Urothelium cell line (cell line): ENCODE data around the gene NEURL3.
"Not testable (repeated sequence)": the region's sequence is repeated elsewhere in the genome, so short reads cannot be mapped to it uniquely, and the experiment has no call there.

ENCODE experiments used
- DNase-seq: peaks from one replicate; pipeline ENCODE4 v3.0.0; 2011; ENCODE audit warnings: low spot score, mixed read lengths
- FAIRE-seq: peaks from 2 replicates; lab custom pipeline; 2011; peaks lifted over from hg19 to GRCh38; lab: Jason Lieb, UNC

Gene NEURL3

DNA sequence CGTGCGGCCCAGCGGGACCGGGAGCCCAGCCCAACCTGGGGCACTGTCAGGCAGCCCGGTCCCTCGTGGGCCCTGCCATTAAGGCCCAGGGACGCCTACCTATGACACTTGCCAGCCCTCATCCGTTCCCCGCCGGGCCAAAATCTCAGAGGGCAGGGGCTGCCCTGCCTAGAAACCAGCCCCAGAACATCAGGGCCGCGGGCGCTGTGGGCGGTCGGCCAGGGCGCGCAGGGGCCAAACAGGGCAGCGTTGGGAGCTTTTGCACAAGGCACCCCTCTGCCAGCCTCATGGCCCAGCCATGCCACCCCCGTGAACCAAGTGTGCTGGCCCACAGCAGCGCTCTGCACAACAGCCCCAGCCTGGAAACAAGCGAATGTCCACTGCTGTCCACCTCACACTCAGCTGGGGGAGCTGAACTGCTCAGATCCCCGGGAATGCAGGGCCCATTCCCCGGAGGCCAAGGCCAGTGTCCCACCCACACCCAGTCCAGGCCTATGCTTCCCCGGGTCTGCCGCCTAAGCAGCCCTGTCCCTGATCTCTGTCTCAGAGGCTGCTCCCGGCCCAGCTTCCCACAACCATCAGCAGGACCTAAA is 3.5 kb upstream of the NEURL3 start:
- no peak for FAIRE-seq
- no peak for DNase-seq

DNA sequence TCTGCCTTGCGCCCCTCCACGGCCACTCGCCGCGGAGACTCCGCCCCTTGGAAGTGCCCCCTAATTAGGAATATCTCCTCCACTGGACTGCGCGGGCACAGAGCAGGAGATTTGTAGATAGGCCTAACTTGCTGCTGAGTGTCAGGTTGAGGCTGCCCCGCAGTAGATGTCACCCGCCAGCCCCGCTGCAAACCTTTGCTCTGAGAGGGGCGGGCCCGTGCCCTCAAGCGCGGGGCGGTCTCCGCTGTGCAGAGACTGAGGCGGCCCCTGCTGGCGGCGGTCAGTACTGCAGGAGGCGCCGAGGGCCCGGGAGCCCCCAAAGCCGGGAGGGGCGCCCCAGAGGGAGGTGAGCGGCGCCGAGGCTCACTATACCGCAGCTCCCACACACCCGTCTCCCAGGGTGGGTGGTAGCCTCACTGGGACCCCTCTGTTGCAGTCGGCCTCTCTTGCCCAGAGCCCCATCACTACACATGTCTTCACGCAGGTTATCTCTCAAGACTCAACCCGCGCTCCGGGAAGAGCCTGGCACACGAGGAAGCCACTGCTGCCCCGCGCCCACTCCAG is 2.9 kb upstream of the NEURL3 start:
- FAIRE-seq (peak; percentile 30), DNase-seq (peak; percentile 90)

DNA sequence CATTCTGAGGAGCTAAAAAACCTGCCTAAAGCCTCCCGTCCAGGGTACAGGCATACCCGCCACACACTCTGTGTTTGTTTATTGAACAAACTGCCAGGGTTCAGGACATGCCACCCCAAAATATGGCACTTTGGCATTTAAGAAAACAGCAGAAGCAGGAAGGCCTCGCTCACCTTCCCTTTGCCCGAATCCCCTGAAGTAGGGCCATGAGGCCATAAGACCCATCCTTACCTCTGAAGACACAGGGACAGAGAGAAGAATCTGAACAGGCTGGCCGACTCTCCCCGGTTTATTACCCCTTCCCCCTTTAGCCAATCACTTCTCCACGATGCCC is 1.7 kb upstream of the NEURL3 start:
- no peak for FAIRE-seq
- DNase-seq: no peak

DNA sequence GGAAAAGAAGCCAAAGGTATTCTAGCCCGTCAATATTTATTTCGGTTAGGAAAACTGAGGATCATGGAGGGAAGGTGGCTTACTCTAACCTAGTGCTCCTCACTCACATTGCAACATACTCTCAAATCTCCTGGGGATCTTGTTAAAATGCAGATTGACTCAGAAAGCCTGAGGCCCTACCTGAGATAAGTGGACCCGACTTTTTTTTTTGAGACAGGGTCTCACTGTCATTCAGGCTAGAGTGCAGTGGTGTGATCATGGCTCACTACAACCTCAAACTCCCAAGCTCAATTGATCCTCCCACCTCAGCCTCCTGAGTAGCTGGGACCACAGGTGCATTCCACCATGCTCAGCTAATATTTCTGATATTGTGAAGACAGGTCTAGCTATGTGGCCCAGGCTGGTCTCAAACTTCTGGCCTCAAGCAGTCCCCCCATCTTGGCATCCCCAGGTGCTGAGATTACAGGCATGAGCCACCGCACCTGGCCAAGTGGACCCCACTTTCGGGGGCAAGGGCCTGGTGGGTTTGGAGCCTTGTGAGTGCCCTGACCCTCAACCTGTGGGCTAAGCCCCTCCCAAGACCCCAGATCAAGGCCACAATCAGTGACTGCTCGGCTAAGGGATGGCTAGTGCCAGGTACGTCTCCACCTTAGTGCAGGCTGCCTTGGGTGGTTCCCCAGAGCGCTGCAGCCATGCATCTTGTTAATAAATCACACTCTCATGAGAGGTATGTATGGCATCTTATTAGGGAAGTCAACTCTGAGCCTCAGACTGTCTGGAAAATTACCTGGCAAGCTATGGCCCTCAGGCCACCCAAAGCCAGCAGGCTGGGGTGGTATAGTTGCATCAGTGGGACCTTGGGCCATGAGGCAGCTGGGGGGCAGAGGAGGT is 1.1 kb upstream of the NEURL3 start:
- no peak for DNase-seq
- no peak for FAIRE-seq

DNA sequence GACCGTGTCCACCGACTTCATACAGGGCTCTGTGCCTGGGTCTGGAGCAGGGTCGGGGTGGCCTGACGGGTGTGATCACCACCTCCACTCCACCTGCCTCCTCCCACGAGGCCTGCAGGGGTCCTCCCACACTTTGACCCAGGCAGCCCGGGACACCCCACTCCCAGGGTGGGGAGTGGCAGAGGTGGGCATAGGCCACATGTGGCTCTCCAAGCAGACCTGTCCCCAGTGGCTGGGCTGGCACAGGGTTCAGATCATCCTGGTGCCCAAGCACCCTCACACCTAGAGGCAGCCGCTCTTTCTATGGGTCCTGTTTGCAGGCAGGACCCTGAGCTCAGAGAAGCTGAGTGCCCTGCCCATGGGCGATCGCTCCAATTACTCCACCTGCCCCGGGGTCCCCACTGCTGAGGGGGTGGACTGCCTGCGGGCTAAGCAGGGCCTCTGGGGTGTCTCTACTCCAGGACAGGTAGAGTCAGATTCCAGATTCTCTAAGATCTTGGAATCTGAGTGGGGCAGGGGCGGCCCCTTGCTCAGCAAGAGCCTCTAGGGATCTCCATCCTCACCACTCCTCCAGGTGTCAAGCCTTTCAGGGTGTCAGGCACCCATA is 1.4 kb downstream of the NEURL3 start:
- no peak for FAIRE-seq
- DNase-seq: no peak

DNA sequence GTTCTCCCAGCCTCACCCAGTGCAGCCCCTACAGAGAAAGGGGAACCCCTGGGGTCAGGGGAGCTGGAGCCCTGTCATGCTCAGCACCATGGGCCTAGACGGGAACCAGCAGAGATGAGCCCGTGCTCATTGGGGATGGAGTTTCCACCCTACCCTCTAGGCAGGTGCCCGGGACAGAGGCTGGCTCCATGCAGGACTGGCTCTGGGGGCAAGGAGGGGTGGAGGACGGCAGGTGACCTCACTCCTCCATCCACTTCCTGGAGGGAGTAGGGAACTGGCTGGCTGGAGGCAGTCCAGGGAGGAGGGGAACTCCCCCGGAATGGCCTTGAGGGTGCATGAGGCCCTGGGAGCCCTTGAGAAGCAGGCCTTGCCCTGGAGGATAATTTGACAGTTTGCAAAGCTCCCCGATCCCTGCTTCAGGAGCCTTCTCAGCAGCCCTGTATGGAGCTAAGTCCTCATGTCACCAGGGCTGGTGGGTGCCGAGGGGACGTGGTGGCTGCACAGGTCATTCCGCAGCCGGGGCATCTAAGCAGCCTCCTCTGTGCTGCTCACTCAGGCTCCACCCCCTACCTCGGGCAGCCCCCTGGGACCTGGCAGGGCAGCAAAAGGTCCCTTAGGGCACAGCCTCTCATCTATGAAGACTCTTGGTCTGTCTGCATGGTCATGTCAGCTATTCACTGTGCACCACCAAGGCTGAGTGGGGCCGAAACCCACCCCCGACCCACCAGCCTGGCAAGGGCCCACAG is 2.1 kb downstream of the NEURL3 start:
- DNase-seq (no peak), FAIRE-seq (no peak)

DNA sequence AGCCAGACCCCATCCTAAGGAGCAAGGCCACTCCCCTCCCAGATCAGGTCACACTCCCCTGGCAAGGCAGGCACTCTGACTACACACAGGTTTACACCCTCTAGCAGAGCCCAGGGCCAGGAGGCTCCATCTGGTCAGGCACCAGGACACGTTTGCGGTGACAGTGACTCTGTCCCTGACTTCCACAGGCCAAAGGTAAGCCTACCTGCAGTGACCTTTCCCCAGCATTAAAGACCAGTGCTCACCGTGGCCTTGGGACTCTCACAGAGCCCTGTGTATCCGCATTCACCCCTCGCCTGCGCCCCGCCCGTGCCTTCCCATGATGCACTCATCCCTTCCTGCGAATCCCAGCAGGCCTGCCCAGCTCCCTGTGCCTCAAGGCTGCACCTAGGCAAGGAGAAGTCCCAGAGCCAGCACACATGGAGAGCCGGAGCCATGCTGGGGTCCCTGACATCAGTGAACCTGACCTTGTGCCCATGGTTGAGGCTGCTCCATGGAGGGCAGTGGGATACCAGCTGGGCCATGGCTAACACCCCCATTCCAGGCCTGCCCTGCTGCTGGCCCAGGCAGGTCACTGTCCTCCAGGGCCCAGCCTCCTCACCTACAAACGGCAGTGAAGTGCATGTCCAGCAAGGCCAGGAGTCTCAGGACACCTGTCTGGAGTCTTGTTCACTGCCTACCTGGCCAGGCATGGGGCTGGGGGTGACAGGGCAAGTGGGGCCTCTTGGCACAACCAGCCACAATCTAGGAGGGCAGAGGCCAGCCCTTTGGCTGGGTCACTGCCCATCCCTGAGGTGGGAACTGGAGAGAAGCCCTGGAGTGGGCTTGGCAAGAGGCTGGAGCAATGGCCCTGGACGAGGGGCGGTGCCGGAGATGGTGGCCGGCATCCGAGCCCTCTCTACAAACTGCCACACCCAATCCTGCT is 3.0 kb downstream of the NEURL3 start:
- no peak for FAIRE-seq

DNA sequence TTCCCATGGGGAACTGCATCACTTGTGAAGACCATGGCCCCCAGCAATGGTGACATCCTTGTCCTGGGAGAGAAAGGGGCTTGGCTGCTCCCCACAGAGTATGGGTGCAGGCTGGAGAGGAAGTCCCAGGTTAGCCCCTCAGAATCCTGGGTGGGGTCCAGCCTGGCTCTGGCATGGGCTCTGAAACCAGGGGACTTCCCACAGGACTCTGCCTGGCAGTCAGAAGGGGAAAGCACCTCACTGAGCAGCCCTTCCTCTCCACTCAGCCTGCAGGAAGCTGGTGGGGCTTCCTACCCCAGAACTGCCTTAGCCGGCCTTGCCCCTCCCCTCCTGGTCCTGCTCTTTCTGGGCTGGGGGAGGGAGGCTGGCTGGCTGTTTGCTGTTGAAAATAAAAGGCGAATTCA is 3.7 kb downstream of the NEURL3 start:
- DNase-seq (no peak), FAIRE-seq (peak; percentile 9)

More for the DNA sequence above, 3.0 kb downstream of the NEURL3 start:
- no peak for DNase-seq

DNA sequence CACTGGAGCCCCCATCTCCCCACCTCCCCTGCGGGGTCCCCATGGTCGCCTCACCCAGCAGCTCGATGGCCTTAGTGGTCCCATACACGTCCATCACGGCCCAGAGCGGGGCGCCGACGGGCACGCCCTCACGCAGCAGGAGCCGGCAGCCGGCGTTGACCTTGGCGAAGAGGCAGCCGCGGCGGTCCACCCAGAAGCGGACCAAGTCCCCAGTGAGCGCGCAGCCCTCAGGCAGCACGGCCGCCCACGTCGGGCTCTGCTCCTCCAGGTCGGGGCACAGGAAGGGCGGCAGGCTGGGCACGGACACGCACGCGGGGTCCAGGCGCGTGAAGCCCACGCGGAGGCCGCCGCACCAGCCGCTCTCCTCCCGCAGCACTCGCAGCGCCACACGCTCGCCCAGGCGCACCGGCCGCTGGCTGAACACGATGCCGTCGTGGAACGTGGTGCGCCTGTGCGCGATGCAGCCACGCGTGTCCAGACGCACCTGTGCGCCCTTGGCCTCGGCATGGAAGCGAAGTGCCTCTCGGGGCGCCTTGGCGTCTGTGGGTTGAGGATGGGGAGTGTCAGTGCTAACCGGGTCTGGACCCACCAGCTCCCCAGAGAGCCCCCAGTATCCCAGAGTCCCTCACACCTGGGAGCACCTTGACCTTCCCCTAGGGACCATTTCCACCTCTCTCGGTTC is 4.6 kb downstream of the NEURL3 start:
- DNase-seq: no peak
- peak; percentile 61 for FAIRE-seq

DNA sequence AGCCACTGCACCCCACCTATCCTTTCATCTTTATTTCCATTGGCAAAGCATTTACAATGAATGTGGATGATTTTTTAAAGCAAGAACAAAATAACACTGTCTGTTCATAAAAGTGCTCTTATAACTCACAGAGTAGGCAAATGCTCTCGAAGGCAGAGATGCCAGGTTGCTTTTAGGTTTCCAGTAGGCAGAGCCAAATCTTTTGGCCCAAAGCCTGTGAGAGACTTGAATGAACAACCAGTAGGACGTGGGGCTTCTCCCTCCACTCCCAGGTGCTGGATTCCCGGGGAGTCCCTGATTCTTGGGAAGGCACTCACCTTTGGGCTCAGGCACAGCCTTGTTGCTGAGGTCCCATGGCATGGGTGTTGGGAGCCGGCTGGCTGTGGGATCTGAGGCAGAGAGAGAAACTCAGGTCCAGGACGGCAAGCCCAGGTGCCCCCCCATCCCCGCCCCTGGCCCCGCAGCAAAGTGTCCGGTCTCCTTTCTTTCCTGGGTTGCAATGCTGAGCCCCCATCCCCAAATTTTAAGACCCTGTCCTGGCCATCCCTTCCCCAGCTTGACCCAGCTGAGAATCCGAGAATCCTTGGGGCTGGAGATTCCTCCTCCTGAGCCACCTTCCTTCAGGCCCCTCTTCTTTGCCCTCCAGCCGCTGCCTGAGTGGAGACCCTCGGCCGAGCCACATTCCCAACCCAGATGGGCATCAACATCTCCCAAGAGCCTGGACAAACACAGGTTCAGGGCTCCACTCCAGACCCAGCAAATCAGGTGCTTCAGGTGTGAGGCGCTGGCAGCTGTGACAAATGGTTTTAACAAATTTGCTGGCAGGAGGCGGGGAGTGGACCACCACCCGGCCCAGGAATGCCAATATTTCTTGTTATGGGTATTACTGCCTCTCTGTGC is 5.8 kb downstream of the NEURL3 start:
- DNase-seq: no peak
- FAIRE-seq: no peak

DNA sequence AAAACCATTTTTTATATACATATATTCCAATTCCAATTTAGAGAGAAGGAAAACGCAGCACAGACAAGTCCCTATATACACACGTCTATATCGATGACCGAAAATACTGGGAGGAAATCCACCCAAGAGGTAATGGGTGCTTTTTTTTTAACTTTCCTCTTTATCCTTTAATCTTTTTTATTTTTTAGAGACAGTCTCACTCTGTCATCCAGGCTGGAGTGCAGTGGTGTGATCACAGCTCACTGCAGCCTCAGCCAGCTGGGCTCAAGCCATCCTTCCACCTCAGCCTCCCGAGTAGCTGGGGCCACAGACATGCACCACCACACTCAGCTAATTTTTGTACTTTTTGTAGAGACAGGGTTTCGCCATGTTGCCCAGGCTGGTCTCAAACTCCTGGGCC is 6.5 kb downstream of the NEURL3 start:
- not testable (repeated sequence) for FAIRE-seq, DNase-seq

DNA sequence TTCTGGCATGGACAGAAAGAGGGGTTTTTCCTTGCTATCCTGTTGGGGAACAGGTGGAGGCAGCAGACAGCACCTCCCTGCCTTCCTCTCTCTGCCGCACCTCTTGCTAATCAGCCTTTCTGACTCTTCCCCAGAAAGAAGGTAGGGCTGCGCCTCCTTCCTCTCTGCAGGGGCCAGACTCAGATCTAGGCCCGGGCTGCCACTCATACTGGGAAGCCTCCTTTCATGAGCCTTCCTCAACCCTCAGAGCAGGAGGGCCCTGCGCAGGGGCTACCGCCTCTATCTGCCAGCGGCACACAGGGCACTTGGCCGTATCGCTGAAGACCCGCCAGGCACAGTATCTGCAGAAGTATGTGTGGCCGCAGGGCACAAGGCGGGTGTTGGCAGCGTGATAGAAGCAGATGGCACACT is 7.1 kb downstream of the NEURL3 start:
- DNase-seq (no peak), FAIRE-seq (peak; percentile 56)

DNA sequence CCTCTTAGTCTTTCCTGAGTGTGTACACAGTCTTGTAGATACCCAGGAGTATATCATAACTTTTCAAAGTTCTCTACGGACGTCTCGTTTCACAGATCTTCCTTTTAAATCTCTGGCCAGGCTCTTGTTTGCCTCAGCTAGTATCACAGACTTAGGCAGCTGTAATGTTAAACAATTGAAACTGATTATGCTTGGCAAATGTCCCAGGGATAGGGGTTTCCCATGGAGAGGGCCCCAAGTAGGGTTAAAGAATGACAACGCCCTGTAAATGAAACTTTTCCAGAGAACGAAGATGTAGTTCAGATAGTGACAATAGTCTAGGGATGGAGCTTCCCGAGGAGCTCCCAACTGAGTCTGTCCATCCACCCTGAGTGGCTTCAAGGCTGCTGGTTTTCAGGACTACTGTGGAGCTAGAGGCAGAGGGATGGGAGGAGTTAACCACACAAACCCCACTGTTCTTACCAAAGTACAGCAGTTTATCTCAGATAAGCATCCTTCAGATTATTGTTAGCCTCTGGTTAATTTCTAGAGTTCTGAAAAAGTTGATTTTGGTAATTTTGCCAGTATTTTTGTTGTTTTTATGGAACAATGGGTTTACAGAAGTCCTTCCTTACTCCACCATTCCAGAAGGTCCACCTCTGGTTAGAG is 9.1 kb downstream of the NEURL3 start:
- no peak for FAIRE-seq

DNA sequence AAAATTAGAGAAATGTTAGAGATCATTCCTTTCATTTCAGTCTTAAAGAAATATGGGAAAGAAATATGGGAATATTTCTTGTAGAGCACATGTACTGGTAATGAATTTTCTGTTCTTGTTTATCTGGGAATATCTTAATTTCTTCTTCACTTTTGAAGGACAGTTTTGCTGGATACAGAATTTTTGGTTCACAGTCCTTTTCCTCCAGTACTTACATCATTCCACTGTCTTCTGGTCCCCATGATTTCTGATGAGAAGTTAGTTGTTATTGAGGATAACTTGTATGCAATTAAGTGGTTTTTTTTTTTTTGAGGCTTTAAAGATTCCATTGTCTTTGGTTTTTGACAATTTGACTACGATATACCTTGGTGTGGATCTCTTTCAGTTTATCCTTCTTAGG is 11.0 kb downstream of the NEURL3 start:
- DNase-seq (no peak), FAIRE-seq (no peak)

More for the DNA sequence above, 9.1 kb downstream of the NEURL3 start:
- no peak for DNase-seq

DNA sequence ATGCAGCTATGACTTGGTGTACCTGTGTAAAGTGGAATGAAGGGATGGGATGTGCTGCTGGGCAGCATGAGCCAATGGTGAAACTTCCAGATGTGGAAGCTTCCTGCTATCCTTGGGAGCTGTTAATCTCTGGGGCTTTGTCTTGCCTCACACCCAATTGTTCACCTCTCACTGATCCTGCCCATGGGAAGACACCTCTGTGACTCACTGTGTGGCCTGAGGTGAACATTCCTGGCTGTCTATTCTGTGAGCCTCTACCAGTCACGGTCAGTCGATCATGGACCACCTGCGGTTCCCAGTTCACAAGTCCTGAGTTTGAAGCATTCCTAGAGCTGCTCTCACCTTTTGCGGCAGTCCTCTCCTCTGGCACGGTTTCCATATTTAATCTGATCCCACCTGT is 12.1 kb downstream of the NEURL3 start:
- peak; percentile 72 for DNase-seq
- FAIRE-seq: peak; percentile 82

DNA sequence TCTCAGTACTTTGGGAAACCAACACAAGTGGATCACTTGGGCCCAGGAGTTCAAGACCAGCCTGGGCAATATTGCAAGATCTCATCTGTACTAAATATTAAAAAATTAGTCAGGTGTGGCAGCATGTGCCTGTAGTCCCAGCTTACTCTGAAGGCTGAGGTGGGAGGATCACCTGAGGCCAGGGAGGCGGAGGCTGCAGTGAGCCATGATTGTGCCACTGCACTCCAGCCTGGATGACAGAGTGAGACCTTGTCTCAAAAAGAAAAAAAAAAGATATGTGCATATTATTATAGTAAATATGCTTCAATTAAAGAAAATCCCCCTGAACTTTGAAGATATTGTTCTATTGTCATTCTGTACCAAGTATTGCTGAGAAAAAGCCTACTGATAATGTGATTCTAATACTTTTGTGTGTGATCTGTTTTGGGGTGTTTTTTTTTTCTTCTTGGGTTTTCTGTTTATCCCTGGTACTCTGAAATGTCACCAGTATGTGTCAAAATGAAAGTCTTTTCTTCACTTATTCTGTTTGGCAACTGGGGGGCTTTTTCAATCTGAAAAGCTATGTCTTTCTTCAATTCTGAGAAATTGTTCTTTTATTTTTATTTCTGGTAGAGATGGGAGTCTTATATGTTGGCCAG is 13.2 kb downstream of the NEURL3 start:
- FAIRE-seq: no peak
- DNase-seq: no peak

DNA sequence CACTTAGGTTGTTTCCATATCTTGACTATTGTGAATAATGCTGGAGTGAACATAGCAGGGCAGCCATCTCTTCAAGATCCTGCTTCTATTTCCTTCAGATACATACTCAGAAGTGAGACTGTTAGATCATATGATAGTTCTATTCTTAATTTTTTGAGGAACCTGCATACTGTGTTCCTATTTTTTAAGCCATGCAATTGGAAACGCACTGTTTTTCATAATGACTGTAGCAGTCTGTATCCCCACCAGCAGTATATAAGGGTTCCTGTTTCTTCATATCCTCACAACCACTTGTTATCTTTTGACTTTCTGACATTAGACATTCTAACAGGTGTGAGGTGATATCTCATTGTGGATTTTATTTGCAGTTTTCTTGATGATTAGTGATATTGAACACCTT is 15.5 kb downstream of the NEURL3 start:
- FAIRE-seq (no peak), DNase-seq (no peak)
